GM19452 (cell line): ENCODE measurements around the gene MKRN3.
"Not testable (repeated sequence)": the region's sequence is repeated elsewhere in the genome, so short reads cannot be mapped to it uniquely, and the experiment has no call there.

Experiments used
- ATAC-seq: cut with Tn5 transposase; IDR thresholded peaks from one replicate; pipeline ENCODE4 v1.9.1; 2021; ENCODE audit not compliant: unreplicated experiment

Gene MKRN3

DNA sequence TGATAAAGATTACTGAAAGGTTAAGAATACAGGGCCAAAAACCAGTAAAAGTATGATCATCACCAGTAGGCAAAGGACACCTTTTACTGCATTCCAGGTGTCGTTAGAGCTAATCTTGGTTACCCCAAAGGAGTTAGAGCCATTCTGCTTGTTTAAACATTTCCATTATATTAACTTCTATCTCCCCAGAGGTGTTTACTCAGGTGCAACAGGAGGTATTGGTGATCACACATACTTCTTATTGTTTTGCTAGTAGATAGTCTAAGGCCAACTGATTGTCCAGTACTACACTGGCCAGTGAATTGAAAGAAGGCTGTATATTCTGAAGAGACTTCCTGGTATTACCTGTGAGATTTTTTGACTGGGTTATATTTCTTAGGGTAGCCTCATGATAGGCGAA is 22.8 kb downstream of the MKRN3 start:
- ATAC-seq: no peak

GRCh38 chr15:23589012-23589411 is 23.5 kb downstream of the MKRN3 start:
- ATAC-seq: no peak

GRCh38 chr15:23594252-23594770 is 28.8 kb downstream of the MKRN3 start:
- no peak for ATAC-seq

GRCh38 chr15:23595368-23595767 is 29.9 kb downstream of the MKRN3 start:
- ATAC-seq: no peak

DNA sequence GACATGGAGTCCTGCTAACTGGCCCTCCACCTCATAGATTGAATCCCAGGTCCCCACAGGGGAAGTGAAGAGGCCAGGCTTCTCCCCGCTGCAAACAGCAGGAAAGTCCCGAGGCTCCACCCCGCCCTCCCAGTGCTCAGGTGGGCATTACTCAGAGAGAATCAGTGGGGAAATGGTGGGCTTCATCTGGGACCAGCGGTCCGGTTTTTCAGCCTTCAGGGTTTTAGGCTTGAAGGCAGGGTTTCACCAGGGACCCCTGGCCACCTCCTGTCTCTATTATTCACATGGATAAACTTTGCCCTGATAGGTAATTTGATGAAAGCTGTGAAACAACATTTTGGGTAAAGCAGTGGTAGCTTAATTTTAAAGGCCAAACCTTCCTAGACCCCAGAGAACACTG is 31.3 kb downstream of the MKRN3 start:
- no peak for ATAC-seq

GRCh38 chr15:23597278-23597677 is 31.8 kb downstream of the MKRN3 start:
- ATAC-seq: not testable (repeated sequence)

DNA sequence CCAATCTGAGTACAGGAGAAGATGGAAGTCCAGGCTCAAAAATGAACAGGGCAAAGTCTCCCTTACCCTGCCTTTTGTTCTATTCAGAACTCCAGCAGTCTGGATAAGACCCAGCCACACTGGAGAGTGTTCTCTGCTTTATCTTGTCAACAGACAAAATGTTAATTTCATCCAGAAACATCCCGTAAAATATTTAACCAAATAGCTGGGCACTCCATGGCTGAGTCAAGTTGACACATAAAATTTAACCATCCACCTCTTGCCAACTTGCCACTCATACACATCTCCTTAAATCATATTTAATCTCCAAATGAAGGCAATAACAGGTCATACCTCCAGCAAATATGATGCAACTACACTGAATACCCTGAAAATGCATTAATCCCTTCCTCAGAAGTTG is 33.6 kb downstream of the MKRN3 start:
- ATAC-seq: no peak

- no peak for ATAC-seq
Measured at GRCh38 chr15:23602124-23602523, 36.6 kb downstream of the MKRN3 start.

- no peak for ATAC-seq
Measured at GRCh38 chr15:23606226-23606625, 40.8 kb downstream of the MKRN3 start.

DNA sequence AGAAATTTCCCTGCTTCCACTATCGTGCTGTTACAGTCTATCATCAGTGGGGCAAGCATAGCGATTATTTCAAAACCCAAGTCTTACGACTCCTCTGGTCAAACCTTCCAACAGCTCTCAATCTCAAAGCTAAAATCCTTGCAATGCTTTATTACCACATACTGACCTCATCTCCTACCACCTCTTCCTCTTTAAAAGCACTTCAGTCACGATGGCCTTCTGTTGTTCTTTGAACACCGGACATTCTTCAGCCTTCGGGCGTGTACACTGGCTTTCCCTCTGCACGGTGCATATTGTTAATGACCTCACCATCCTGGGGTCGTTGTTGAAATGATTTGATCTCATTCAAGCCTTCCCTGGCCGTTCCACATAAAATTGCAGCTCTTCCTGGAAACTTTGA is 51.1 kb downstream of the MKRN3 start:
- no peak for ATAC-seq
